GM12878 (cell line): ENCODE measurements around the gene PRSS16. TPM values are rescaled to one million over a fixed set of nuclear protein-coding genes. Genes with fewer than 3 reads are reported as not detected.
A peak's percentile ranks its signal among the peaks of the same experiment; 100 is the strongest.

ENCODE experiments used
- ATAC-seq: fragments of 200-7000 bp; cut with Tn5 transposase; 3 replicates; pipeline ENCODE4 v1.9.1; 2020; ENCODE audit warnings: mild to moderate bottlenecking, moderate library complexity
- BruUV-seq: library from RNA; stranded (reverse); fragments of 400-500 nt; replicated peaks from 2 replicates; lab custom pipeline; 2021; lab: Mats Ljungman, UMichigan
- CTCF ChIA-PET: fragments of 300-600 bp; sonication (Branson Sonifier 250); formaldehyde crosslinking; extraction: SDS; loops from one replicate; lab custom pipeline; 2021; ENCODE audit warnings: inconsistent platforms; lab: Yijun Ruan, JAX
- POLR2A ChIA-PET: fragments of 350-600 bp; formaldehyde crosslinking; extraction: SDS; loops from one replicate; lab custom pipeline; 2021; ENCODE audit warnings: inconsistent platforms; lab: Charles Lee
- RAD21 ChIA-PET: fragments of 300-600 bp; sonication (Branson Sonifier 250); formaldehyde crosslinking; loops from one replicate; lab custom pipeline; 2023; ENCODE audit warnings: antibody characterized with exemption; ENCODE audit not compliant: unreplicated experiment; lab: Charles Lee
- SMC1A ChIA-PET: fragments of 300-600 bp; sonication (Branson Sonifier 250); formaldehyde crosslinking; loops from one replicate; lab custom pipeline; 2023; ENCODE audit not compliant: unreplicated experiment, uncharacterized antibody; lab: Charles Lee
- DNase-seq: peaks from one replicate; pipeline ENCODE4 v3.0.0-alpha.2; 2011; ENCODE audit warnings: low read depth, low spot score
- FAIRE-seq: peaks from 3 replicates; lab custom pipeline; 2011; peaks lifted over from hg19 to GRCh38; lab: Jason Lieb, UNC
- H2AFZ ChIP-seq: 2 replicates; pipeline ENCODE4 v1.6.0; 2011; ENCODE audit warnings: low read depth, low read length, control low read depth; ENCODE audit not compliant: control insufficient read depth
- H3K27ac ChIP-seq: 2 replicates; pipeline ENCODE4 v1.5.1; 2011; ENCODE audit warnings: control low read depth; ENCODE audit not compliant: control insufficient read depth, insufficient read depth
- H3K27me3 ChIP-seq, 2 experiments: replicated peaks in 1 of 2; 2 replicates each; pipeline versions ENCODE4 v1.6.0 to v1.6.1; 2011; ENCODE audit warnings: low read length in 1 of 2; ENCODE audit not compliant: control insufficient read depth in 2 of 2, insufficient read depth in 2 of 2
- H3K36me3 ChIP-seq, 2 experiments: 2 replicates each; pipeline ENCODE4 v1.5.1; 2011; ENCODE audit warnings: low read length in 1 of 2; ENCODE audit not compliant: control insufficient read depth in 2 of 2, insufficient read depth in 2 of 2
- H3K4me1 ChIP-seq: 2 replicates; pipeline ENCODE4 v1.6.1; 2011; ENCODE audit warnings: mild to moderate bottlenecking, low read length, moderate library complexity, mixed read lengths; ENCODE audit not compliant: control insufficient read depth, insufficient read depth
- H3K4me2 ChIP-seq: 2 replicates; pipeline ENCODE4 v1.6.0; 2011; ENCODE audit warnings: control low read depth; ENCODE audit not compliant: control insufficient read depth, insufficient read depth
- H3K4me3 ChIP-seq: fragments of 200-600 bp; sonication (generic); 2 replicates; pipeline ENCODE4 v1.5.1; 2016
- H3K79me2 ChIP-seq: 2 replicates; pipeline ENCODE4 v1.6.0; 2011; ENCODE audit warnings: low read length; ENCODE audit not compliant: control insufficient read depth, insufficient read depth
- H3K9ac ChIP-seq: 2 replicates; pipeline ENCODE4 v1.8.0; 2011; ENCODE audit warnings: low read length, control low read depth, mixed read lengths; ENCODE audit not compliant: control insufficient read depth, insufficient read depth
- H3K9me3 ChIP-seq: replicated peaks from 3 replicates; pipeline ENCODE4 v1.5.1; 2011; ENCODE audit warnings: mild to moderate bottlenecking, low read length; ENCODE audit not compliant: control insufficient read depth, insufficient read depth
- H4K20me1 ChIP-seq: 2 replicates; pipeline ENCODE4 v1.6.0; 2011; ENCODE audit not compliant: control insufficient read depth, insufficient read depth
- CEBPZ ChIP-seq: fragments of 150-350 bp; IDR thresholded peaks from 2 replicates; pipeline ENCODE4 v1.6.1; 2016; ENCODE audit warnings: low read depth, low read length
- IKZF2 ChIP-seq, 2 experiments: fragments of 450-650 bp; IDR thresholded peaks; 2 replicates each; pipeline ENCODE4 v1.6.1; 2017; ENCODE audit warnings: mild to moderate bottlenecking in 2 of 2, moderate library complexity in 2 of 2
- MYB ChIP-seq: fragments of 150-350 bp; IDR thresholded peaks from 2 replicates; pipeline ENCODE4 v1.6.1; 2014; ENCODE audit warnings: mild to moderate bottlenecking, low read depth, low read length, borderline replicate concordance
- NKRF ChIP-seq: fragments of 450-650 bp; conservative IDR thresholded peaks from 2 replicates; pipeline ENCODE4 v1.6.1; 2017; ENCODE audit warnings: mild to moderate bottlenecking, moderate library complexity
- SIN3A ChIP-seq: IDR thresholded peaks from 2 replicates; pipeline ENCODE4 v1.6.1; 2012; ENCODE audit warnings: low read depth, low read length, improper control_type of control experiment
- SREBF2 ChIP-seq: IDR thresholded peaks from 2 replicates; pipeline ENCODE4 v1.6.1; 2012; ENCODE audit warnings: mild to moderate bottlenecking, low read length
- STAT3 ChIP-seq: IDR thresholded peaks from 2 replicates; pipeline ENCODE4 v1.6.1; 2011; ENCODE audit warnings: low read depth, low read length, improper control_type of control experiment
- ZNF24 ChIP-seq: fragments of 450-650 bp; IDR thresholded peaks from 2 replicates; pipeline ENCODE4 v1.6.1; 2017; ENCODE audit warnings: antibody characterized with exemption, mild to moderate bottlenecking
- WGBS: methylation state at CpG from one replicate; pipeline ENCODE4 v1.1.6; 2016; ENCODE audit warnings: low lambda C conversion rate; ENCODE audit not compliant: insufficient replicate concordance, insufficient coverage; ENCODE audit errors: missing lambda C conversion rate; 5-methylcytosine and 5-hydroxymethylcytosine counted together
- in situ Hi-C: fragments of 300-500 bp; cut with MboI; formaldehyde crosslinking; loops from 9 replicates; pipeline ENCODE4 v1.14.3; 2018; ENCODE audit warnings: mixed read lengths
- intact Hi-C: fragments of 100-400 bp; cut with micrococcal nuclease; formaldehyde crosslinking; loops from one replicate; pipeline ENCODE4 v1.14.2; 2022; ENCODE audit not compliant: unreplicated experiment
- polyA plus RNA-seq, 11 experiments: library from polyadenylated mRNA; depleted of rRNA in 4 of 11; unstranded in 6 of 11; stranded (reverse) in 5 of 11; fragments of >200 nt; fragmentation: Nextera tagmentation in 4 of 11; fragmentation: Illumina TruSeq in 1 of 11; extraction: Ambion mirVana in 4 of 11; extraction: Trizol in 1 of 11; gene quantifications; 1 replicate in 1 of 11; 2 replicates in 10 of 11; pipeline versions ENCODE4 v1.2.1 to v1.2.3, GENCODE V29; 2011 to 2016; ENCODE audit warnings: inconsistent platforms in 2 of 11, missing spikeins in 2 of 11, low read depth in 1 of 11
- total RNA-seq, 4 experiments: library from RNA; depleted of rRNA in 3 of 4; stranded (reverse); fragments of >200 nt in 3 of 4; fragmentation: Illumina TruSeq in 1 of 4; extraction: Trizol in 1 of 4; gene quantifications; 2 replicates each; pipeline versions ENCODE4 v1.2.1 to v1.2.3, GENCODE V29; 2013 to 2021

PRSS16 gene
- total and polyA plus RNA-seq, 10 of the 15 experiments (the other 5 are each of a cell fraction or from before 2014, with no cell fraction given): 2.1 to 12.8 (median 6.6) TPM

- peaks cover 2 to 9% of the 10 kb centered on the region in 2 experiments for H3K27me3 ChIP-seq
- no peak overlapping the region for H3K9ac ChIP-seq
- no peaks in the 10 kb centered on the region; the same call in 1 of the 2 replicates for H3K4me1 ChIP-seq
- in situ Hi-C loops: no loop called here
- H4K20me1 ChIP-seq: no peaks in the 10 kb centered on the region
- ChIA-PET SMC1A (no interaction called here), RAD21 (no interaction called here), CTCF (no interaction called here), POLR2A (no interaction called here)
- no peak for FAIRE-seq
- H3K79me2 ChIP-seq: no peaks in the 10 kb centered on the region
- TF ChIP-seq STAT3 (no peak), SREBF2 (peak; percentile 62; the same call in 1 of the 2 replicates), MYB (no peak), IKZF2 (IDR thresholded peaks at IDR 0.05) (no peak), SIN3A (no peak), CEBPZ (no peak), ZNF24 (peak; percentile 78), NKRF (no peak)
- intact Hi-C loops: no loop called here
- no peak overlapping the region for H2AFZ ChIP-seq
- ATAC-seq: peak; percentile 44; the same call in 2 of the 3 replicates
- no peak overlapping the region for H3K27ac ChIP-seq
- BruUV-seq: no TSS peak
- no peak overlapping the region for H3K4me3 ChIP-seq
- H3K36me3 ChIP-seq: no peaks in the 10 kb centered on the region
- H3K9me3 ChIP-seq: peaks cover 3% of the 10 kb centered on the region; the same call in 2 of the 3 replicates
- DNase-seq: no peak
- no peak overlapping the region for H3K4me2 ChIP-seq
- 27% methylated on average over 22 of the region's 22 CpGs for WGBS
Observed at GRCh38 chr6:27297857-27298730, 50.6 kb downstream of the PRSS16 start.
